SU-DHL-6 (cell line): ENCODE measurements around the gene BOK.

Source experiments
- H2AFZ ChIP-seq: fragments of 200-600 bp; sonication (generic); 2 replicates; pipeline ENCODE4 v1.6.1; 2014; ENCODE audit warnings: low read depth, mild to moderate bottlenecking, moderate library complexity, mixed read lengths, antibody characterized with exemption, low read length; ENCODE audit not compliant: severe bottlenecking
- H3F3A ChIP-seq: fragments of 200-600 bp; shearing (Covaris generic); 2 replicates; pipeline ENCODE4 v1.6.0; 2016; ENCODE audit warnings: antibody characterized with exemption, mild to moderate bottlenecking; ENCODE audit not compliant: insufficient read depth
- H3K27ac ChIP-seq: fragments of 200-600 bp; sonication (generic); 2 replicates; pipeline ENCODE4 v1.5.1; 2016; ENCODE audit warnings: low read depth, mild to moderate bottlenecking, low read length, moderate library complexity, mixed read lengths
- H3K27me3 ChIP-seq: fragments of 200-600 bp; sonication (generic), shearing (Covaris generic); 2 replicates; pipeline ENCODE4 v1.6.0; 2014; ENCODE audit warnings: mild to moderate bottlenecking, low read length
- H3K36me3 ChIP-seq: fragments of 200-600 bp; sonication (generic); 2 replicates; pipeline ENCODE4 v1.6.1; 2014; ENCODE audit warnings: mild to moderate bottlenecking, low read length, mixed read lengths
- H3K4me2 ChIP-seq: fragments of 300-600, 200-600 bp; shearing (Covaris generic), sonication (generic); 2 replicates; pipeline ENCODE4 v1.6.0; 2014; ENCODE audit warnings: low read length, low read depth, mild to moderate bottlenecking; ENCODE audit not compliant: poor library complexity, severe bottlenecking
- H3K4me3 ChIP-seq: fragments of 200-600 bp; sonication (generic); 2 replicates; pipeline ENCODE4 v1.5.1; 2014; ENCODE audit warnings: antibody characterized with exemption, low read length, mild to moderate bottlenecking, mixed read lengths; ENCODE audit not compliant: insufficient read depth, poor library complexity, severe bottlenecking
- H3K79me2 ChIP-seq: fragments of 200-600 bp; sonication (generic); 2 replicates; pipeline ENCODE4 v1.6.1; 2014; ENCODE audit warnings: mild to moderate bottlenecking, low read length, moderate library complexity; ENCODE audit not compliant: insufficient read depth
- H3K9ac ChIP-seq: fragments of 200-600 bp; sonication (generic); 2 replicates; pipeline ENCODE4 v1.7.0; 2014; ENCODE audit warnings: mild to moderate bottlenecking, low read length
- H3K9me2 ChIP-seq: fragments of 200-600 bp; sonication (generic); replicated peaks from 2 replicates; pipeline ENCODE4 v1.6.1; 2014; ENCODE audit warnings: low read length; ENCODE audit not compliant: insufficient read depth
- H3K9me3 ChIP-seq: fragments of 200-600 bp; sonication (generic); 2 replicates; pipeline ENCODE4 v1.6.1; 2014; ENCODE audit warnings: low read length, mixed read lengths; ENCODE audit not compliant: insufficient read depth
- H4K20me1 ChIP-seq: fragments of 200-600 bp; sonication (generic); 2 replicates; pipeline ENCODE4 v1.6.1; 2014; ENCODE audit warnings: low read depth, mild to moderate bottlenecking, antibody characterized with exemption, low read length, moderate library complexity, mixed read lengths
- CTCF ChIP-seq: fragments of 200-600 bp; sonication (generic); IDR thresholded peaks from one replicate; pipeline ENCODE4 v1.5.1; 2017; ENCODE audit warnings: antibody characterized with exemption, mild to moderate bottlenecking, low read length, moderate library complexity; ENCODE audit not compliant: insufficient read depth, poor library complexity, severe bottlenecking
- EZH2phosphoT487 ChIP-seq: fragments of 200-600 bp; sonication (generic), shearing (Covaris generic); conservative IDR thresholded peaks from 2 replicates; pipeline ENCODE4 v1.6.1; 2018; ENCODE audit warnings: mild to moderate bottlenecking, antibody characterized with exemption, low read length, moderate library complexity, mixed read lengths

BOK gene

GRCh38 chr2:241532733-241533601 lies 25.6 kb upstream of the BOK start:
- no peak overlapping the region for H3K27ac ChIP-seq
- no peaks in the 10 kb centered on the region for H3K27me3 ChIP-seq
- no peaks in the 10 kb centered on the region for H3K9me2 ChIP-seq
- no peak overlapping the region for H3K9ac ChIP-seq
- H3K36me3 ChIP-seq, result no peaks in the 10 kb centered on the region
- no peaks in the 10 kb centered on the region for H3K79me2 ChIP-seq
- H3K4me3 ChIP-seq, result no peak overlapping the region
- H3K4me2 ChIP-seq, result no peak overlapping the region
- no peaks in the 10 kb centered on the region for H3F3A ChIP-seq
- no peaks in the 10 kb centered on the region for H3K9me3 ChIP-seq
- no peak overlapping the region for H2AFZ ChIP-seq
- no peaks in the 10 kb centered on the region for H4K20me1 ChIP-seq
- TF ChIP-seq CTCF (no peak), EZH2phosphoT487 (no peak)

- no peak overlapping the region for H3K27ac ChIP-seq
These were observed 24.3 kb upstream of the BOK start for GRCh38 chr2:241534293-241534692.

GRCh38 chr2:241534701-241535375 lies 23.7 kb upstream of the BOK start:
- Histone ChIP-seq H3K27ac (no peak overlapping the region), H3K27me3 (no peaks in the 10 kb centered on the region), H3F3A (no peaks in the 10 kb centered on the region), H4K20me1 (no peaks in the 10 kb centered on the region), H3K9me2 (no peaks in the 10 kb centered on the region), H3K4me3 (no peak overlapping the region), H3K79me2 (no peaks in the 10 kb centered on the region), H3K4me2 (no peak overlapping the region), H2AFZ (no peak overlapping the region), H3K36me3 (no peaks in the 10 kb centered on the region), H3K9me3 (no peaks in the 10 kb centered on the region), H3K9ac (no peak overlapping the region)
- no peak for TF ChIP-seq EZH2phosphoT487
- TF ChIP-seq CTCF, result no peak

More at GRCh38 chr2:241534293-241534692, 24.3 kb upstream of the BOK start:
- H3K9me3 ChIP-seq, result no peaks in the 10 kb centered on the region
- H2AFZ ChIP-seq, result no peak overlapping the region
- no peaks in the 10 kb centered on the region for H3K27me3 ChIP-seq
- H3F3A ChIP-seq, result no peaks in the 10 kb centered on the region
- H3K9me2 ChIP-seq, result no peaks in the 10 kb centered on the region
- no peak overlapping the region for H3K4me2 ChIP-seq
- no peaks in the 10 kb centered on the region for H4K20me1 ChIP-seq
- H3K4me3 ChIP-seq, result no peak overlapping the region
- H3K79me2 ChIP-seq, result no peaks in the 10 kb centered on the region
- H3K36me3 ChIP-seq, result no peaks in the 10 kb centered on the region
- TF ChIP-seq CTCF (no peak), EZH2phosphoT487 (no peak)
- no peak overlapping the region for H3K9ac ChIP-seq
